Small intestine (tissue), 16 donors: ENCODE data around the gene PDE5A. TPM values are rescaled to one million over a fixed set of nuclear protein-coding genes. Genes with fewer than 3 reads are reported as not detected.

Experiments used
- DNase-seq, 2 donors: peaks; one replicate each; pipeline versions ENCODE4 v3.0.0 to v3.0.0-alpha.2; 2013
- FAIRE-seq: peaks from 2 replicates; lab custom pipeline; 2012; peaks lifted over from hg19 to GRCh38; lab: Jason Lieb, UNC
- H3K27ac ChIP-seq, 3 donors: one replicate each; pipeline ENCODE4 v1.5.1; 2013; ENCODE audit warnings: low read length in 2 of 3, mild to moderate bottlenecking in 2 of 3, control low read depth in 1 of 3, inconsistent platforms in 1 of 3, low read depth in 1 of 3, moderate library complexity in 1 of 3
- H3K27me3 ChIP-seq, 3 donors: one replicate each; pipeline ENCODE4 v1.6.1; 2013; ENCODE audit warnings: low read length in 3 of 3, inconsistent platforms in 1 of 3; ENCODE audit not compliant: control insufficient read depth in 3 of 3, insufficient read depth in 3 of 3
- H3K36me3 ChIP-seq, 3 donors: one replicate each; pipeline ENCODE4 v1.6.1; 2013; ENCODE audit warnings: low read length in 3 of 3, inconsistent platforms in 1 of 3, low read depth in 1 of 3, mild to moderate bottlenecking in 1 of 3, moderate library complexity in 1 of 3; ENCODE audit not compliant: control insufficient read depth in 3 of 3, insufficient read depth in 2 of 3
- H3K4me1 ChIP-seq, 3 donors: one replicate each; pipeline ENCODE4 v1.6.1; 2013; ENCODE audit warnings: low read length in 2 of 3, inconsistent platforms in 1 of 3, low read depth in 1 of 3, mild to moderate bottlenecking in 1 of 3, moderate library complexity in 1 of 3; ENCODE audit not compliant: control insufficient read depth in 3 of 3, insufficient read depth in 2 of 3
- H3K4me3 ChIP-seq, 3 donors: one replicate each; pipeline ENCODE4 v1.5.1; 2013; ENCODE audit warnings: low read length in 3 of 3, control low read depth in 1 of 3, inconsistent platforms in 1 of 3, low read depth in 1 of 3, mild to moderate bottlenecking in 1 of 3, moderate library complexity in 1 of 3
- H3K9me3 ChIP-seq, 2 donors: one replicate each; pipeline ENCODE4 v1.6.1; 2013; ENCODE audit warnings: low read depth in 1 of 2, low read length in 1 of 2; ENCODE audit not compliant: control insufficient read depth in 2 of 2, insufficient read depth in 1 of 2
- WGBS, 3 donors: extraction: QIAGEN DNeasy Blood & Tissue Kit; methylation state at CpG; one replicate each; pipeline ENCODE4 v1.1.7; 2013; 5-methylcytosine and 5-hydroxymethylcytosine counted together
- long read RNA-seq, 10 donors: transcript quantifications; one replicate each; lab custom pipeline, GENCODE V29; 2026
- polyA plus RNA-seq, 4 donors: library from polyadenylated mRNA; stranded (reverse) in 3 of 4; unstranded in 1 of 4; fragments of 200-250 nt in 3 of 4; fragments of 120-200 nt in 1 of 4; gene quantifications; one replicate each; pipeline versions ENCODE4 v1.2.1 to v1.2.3, GENCODE V29; 2013
- donor health status: healthy with polysubstance abuse.
- donor health status: control.
- donor health status: control.
- donor health status: Bipolar disorder and iron deficiency.
- donor health status: healthy.

PDE5A gene
- polyA plus RNA-seq, result 10 to 100 TPM in 1 of 4 donors, 1 to 10 TPM in 3; 5.9 to 18.8 (median 7.4) TPM
- long read RNA-seq, donor 1, partial matches to known transcripts, result 8 of 10 reads
- long read RNA-seq, donor 1, other reads (novel, unspliced or antisense), result 0 of 10 reads
- long read RNA-seq, donor 2, result 0 reads
- long read RNA-seq, donor 3, partial matches to known transcripts, result 0 of 1 reads
- long read RNA-seq, donor 3, other reads (novel, unspliced or antisense), result 0 of 1 reads
- long read RNA-seq, donor 4, result 0 reads
- long read RNA-seq, donor 5, result 0 reads
- long read RNA-seq, donor 6, full-length matches to known transcripts, result 1 of 1 reads
- long read RNA-seq, donor 6, partial matches to known transcripts, result 0 of 1 reads
- long read RNA-seq, donor 6, other reads (novel, unspliced or antisense), result 0 of 1 reads
- long read RNA-seq, donor 7, result 0 reads
- long read RNA-seq, donor 8, result 0 reads
- long read RNA-seq, donor 9, result 0 reads
- long read RNA-seq, donor 10, full-length matches to known transcripts, result 4 of 4 reads
- long read RNA-seq, donor 10, partial matches to known transcripts, result 0 of 4 reads
- long read RNA-seq, donor 10, other reads (novel, unspliced or antisense), result 0 of 4 reads

GRCh38 chr4:119628281-119629141 is at the start of gene PDE5A:
Gene PDE5A, minus strand, starts transcription at chr4:119628804. Its CDS starts 133 bp downstream, at chr4:119628671.
- peaks cover 0 to 3% (median 0%) of the 10 kb centered on the region in 3 donors for H3K27me3 ChIP-seq
- FAIRE-seq, result no peak
- H3K9me3 ChIP-seq, result no peaks in the 10 kb centered on the region
- peak within 1 kb of the TSS; percentile 69 to 89 (median 69) for H3K4me3 ChIP-seq
- peak; percentile 91 to 94 for DNase-seq
- H3K4me1 ChIP-seq, result peaks cover 0 to 13% (median 0%) of the 10 kb centered on the region in 3 donors
- WGBS, 3 donors, result 0 to 1% (median 1%) methylated on average over 52 to 65 of the region's 65 CpGs
- H3K27ac ChIP-seq, result peak within 1 kb of the TSS; percentile 82 to 92 (median 90)
- H3K36me3 ChIP-seq, result no peaks in the 10 kb centered on the region

- Histone ChIP-seq H3K36me3 (no peaks in the 10 kb centered on the region), H3K27ac (no peak overlapping the region), H3K4me1 (no peaks in the 10 kb centered on the region), H3K4me3 (no peak overlapping the region), H3K9me3 (no peaks in the 10 kb centered on the region), H3K27me3 (no peaks in the 10 kb centered on the region)
- FAIRE-seq, result no peak
- 85 to 96% (median 94%) methylated on average over 3 of the region's 3 CpGs for WGBS, 3 donors
- no peak for DNase-seq
Observed at GRCh38 chr4:119676101-119676500, 47.5 kb upstream of the PDE5A start.

GRCh38 chr4:119675391-119675790 is 46.8 kb upstream of the PDE5A start:
- H3K27ac ChIP-seq, result no peak overlapping the region
- DNase-seq (no peak), FAIRE-seq (no peak)
- WGBS, 3 donors, result 88 to 92% (median 91%) methylated on average over 2 of the region's 2 CpGs
- no peak overlapping the region for H3K4me3 ChIP-seq
- H3K36me3 ChIP-seq, result no peaks in the 10 kb centered on the region
- H3K4me1 ChIP-seq, result no peaks in the 10 kb centered on the region
- no peaks in the 10 kb centered on the region for H3K9me3 ChIP-seq
- H3K27me3 ChIP-seq, result no peaks in the 10 kb centered on the region

- FAIRE-seq, result no peak
- H3K4me3 ChIP-seq, result no peak overlapping the region
- no peak overlapping the region for H3K27ac ChIP-seq
- H3K36me3 ChIP-seq, result no peaks in the 10 kb centered on the region
- no peaks in the 10 kb centered on the region for H3K9me3 ChIP-seq
- no peak for DNase-seq
- no peaks in the 10 kb centered on the region for H3K27me3 ChIP-seq
- WGBS, 3 donors, result 94 to 100% (median 94%) methylated on average over 1 of the region's 1 CpG
- no peaks in the 10 kb centered on the region for H3K4me1 ChIP-seq
Observed at GRCh38 chr4:119672938-119673337, 44.3 kb upstream of the PDE5A start.

GRCh38 chr4:119672086-119672485 is 43.5 kb upstream of the PDE5A start:
- Histone ChIP-seq H3K36me3 (no peaks in the 10 kb centered on the region), H3K4me3 (no peak overlapping the region), H3K27ac (no peak overlapping the region), H3K9me3 (no peaks in the 10 kb centered on the region), H3K4me1 (no peaks in the 10 kb centered on the region), H3K27me3 (no peaks in the 10 kb centered on the region)
- FAIRE-seq (peak; percentile 5), DNase-seq (no peak)
- 76 to 100% (median 95%) methylated on average over 2 of the region's 2 CpGs for WGBS, 3 donors

GRCh38 chr4:119671205-119671604 is 42.6 kb upstream of the PDE5A start:
- FAIRE-seq, result no peak
- Histone ChIP-seq H3K27me3 (no peaks in the 10 kb centered on the region), H3K4me1 (no peaks in the 10 kb centered on the region), H3K4me3 (no peak overlapping the region), H3K36me3 (no peaks in the 10 kb centered on the region), H3K9me3 (no peaks in the 10 kb centered on the region), H3K27ac (no peak overlapping the region)
- no peak for DNase-seq

GRCh38 chr4:119667802-119668201 is 39.2 kb upstream of the PDE5A start:
- 81 to 90% (median 85%) methylated on average over 3 of the region's 3 CpGs for WGBS, 3 donors
- Histone ChIP-seq H3K36me3 (no peaks in the 10 kb centered on the region), H3K4me3 (no peak overlapping the region), H3K27me3 (no peaks in the 10 kb centered on the region), H3K9me3 (no peaks in the 10 kb centered on the region), H3K4me1 (no peaks in the 10 kb centered on the region), H3K27ac (no peak overlapping the region)
- no peak for FAIRE-seq
- no peak for DNase-seq

- no peaks in the 10 kb centered on the region for H3K4me1 ChIP-seq
- no peak overlapping the region for H3K27ac ChIP-seq
- WGBS, 3 donors, result 34 to 43% (median 43%) methylated on average over 1 of the region's 1 CpG
- H3K36me3 ChIP-seq, result no peaks in the 10 kb centered on the region
- DNase-seq (no peak), FAIRE-seq (no peak)
- no peaks in the 10 kb centered on the region for H3K9me3 ChIP-seq
- no peak overlapping the region for H3K4me3 ChIP-seq
- H3K27me3 ChIP-seq, result no peaks in the 10 kb centered on the region
Observed at GRCh38 chr4:119666653-119667091, 38.1 kb upstream of the PDE5A start.
